Urothelium cell line (cell line): ENCODE data around the gene FOXP1.

Source experiments
- DNase-seq: peaks from one replicate; pipeline ENCODE4 v3.0.0; 2011; ENCODE audit warnings: low spot score, mixed read lengths
- FAIRE-seq: peaks from 2 replicates; lab custom pipeline; 2011; peaks lifted over from hg19 to GRCh38; lab: Jason Lieb, UNC

Gene FOXP1

GRCh38 chr3:71490692-71491091 is 92.8 kb downstream of the FOXP1 start:
- DNase-seq (no peak), FAIRE-seq (no peak)

DNA sequence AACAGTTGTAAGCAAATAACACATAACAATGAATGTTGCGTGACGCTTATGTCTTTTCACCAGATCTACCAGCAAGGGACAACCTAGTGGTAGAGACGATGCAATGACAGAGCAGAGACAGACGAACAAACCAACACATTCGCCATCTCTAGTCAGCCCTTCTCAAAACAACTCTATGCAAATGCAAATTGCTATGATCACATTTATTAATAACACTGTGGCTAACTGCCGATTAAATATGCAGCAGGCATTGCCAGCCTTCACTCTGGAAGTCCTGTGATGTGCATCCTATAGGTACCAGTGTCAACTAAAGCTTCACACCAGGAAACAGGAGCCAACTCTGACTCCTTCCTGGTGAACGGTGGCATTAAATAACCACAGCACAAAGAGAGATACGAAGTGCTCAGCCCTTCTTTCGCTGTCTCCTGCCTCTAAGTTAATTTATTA is 94.2 kb downstream of the FOXP1 start:
- FAIRE-seq, result no peak

GRCh38 chr3:71488882-71489281 is 94.6 kb downstream of the FOXP1 start:
- DNase-seq, result no peak
- FAIRE-seq, result no peak

More for the DNA sequence above, 94.2 kb downstream of the FOXP1 start:
- no peak for DNase-seq

DNA sequence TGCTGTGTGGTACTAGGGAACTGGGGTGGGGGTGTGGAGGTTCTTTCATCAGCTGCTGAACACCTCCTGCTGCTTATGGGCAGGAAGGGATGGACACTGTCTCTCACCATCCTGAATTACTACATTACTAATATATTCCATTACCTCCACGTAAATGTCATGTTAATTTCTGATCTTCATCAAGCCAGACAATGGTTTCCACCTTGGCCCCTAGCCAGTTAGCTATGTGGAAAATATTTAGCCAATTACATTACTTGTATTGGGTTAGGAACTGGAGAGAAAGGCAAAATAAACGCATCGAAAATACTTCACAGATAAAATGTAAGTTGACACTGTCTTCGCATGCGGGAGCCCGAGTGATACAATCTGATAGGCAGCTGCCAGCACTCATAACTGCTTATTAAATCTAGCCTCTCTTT is 95.1 kb downstream of the FOXP1 start:
- DNase-seq (no peak), FAIRE-seq (no peak)

- no peak for FAIRE-seq
- DNase-seq, result no peak
Measured at GRCh38 chr3:71487418-71487817, 96.1 kb downstream of the FOXP1 start.

GRCh38 chr3:71486831-71487230 is 96.7 kb downstream of the FOXP1 start:
- DNase-seq, result no peak
- no peak for FAIRE-seq

DNA sequence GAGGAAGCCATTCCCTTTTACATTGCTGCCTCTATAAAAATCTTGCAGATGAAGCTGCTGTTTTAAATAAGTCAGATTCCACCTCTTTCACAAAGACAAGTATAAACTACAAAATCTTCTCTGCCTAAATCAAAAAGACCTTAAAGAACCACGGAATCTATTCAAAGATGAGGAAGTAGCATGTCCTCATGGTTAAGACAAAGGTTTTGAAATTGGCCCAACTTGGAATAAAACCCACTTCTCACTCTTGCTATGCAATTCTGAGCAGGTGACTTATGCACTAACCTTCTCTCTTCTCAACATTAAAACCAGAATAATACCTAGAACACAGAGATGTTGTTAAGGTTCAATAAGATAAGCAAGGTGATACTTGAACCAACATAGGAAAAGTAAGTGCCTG is 97.6 kb downstream of the FOXP1 start:
- FAIRE-seq, result no peak
- DNase-seq, result no peak

DNA sequence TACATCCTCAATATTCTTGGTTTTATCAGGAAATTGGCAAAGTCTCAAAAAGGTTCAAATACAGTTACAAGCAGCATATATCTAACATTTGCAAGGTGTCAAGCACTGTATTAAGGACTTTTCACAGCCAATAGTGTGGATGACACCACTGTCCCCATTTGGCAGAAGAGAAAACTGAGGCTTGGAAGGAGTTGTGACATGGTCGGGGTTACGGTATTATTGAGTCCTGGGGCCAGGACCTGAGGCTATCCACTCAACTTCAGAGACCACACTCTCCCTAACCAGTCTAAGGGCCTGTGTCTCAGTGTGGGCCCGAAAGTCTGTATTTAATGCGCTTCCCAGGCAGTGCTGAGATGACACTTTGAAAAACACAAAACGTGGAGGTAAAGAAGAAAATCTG is 99.1 kb downstream of the FOXP1 start:
- DNase-seq (no peak), FAIRE-seq (no peak)

GRCh38 chr3:71484047-71484446 is 99.5 kb downstream of the FOXP1 start:
- DNase-seq, result no peak
- FAIRE-seq, result no peak

DNA sequence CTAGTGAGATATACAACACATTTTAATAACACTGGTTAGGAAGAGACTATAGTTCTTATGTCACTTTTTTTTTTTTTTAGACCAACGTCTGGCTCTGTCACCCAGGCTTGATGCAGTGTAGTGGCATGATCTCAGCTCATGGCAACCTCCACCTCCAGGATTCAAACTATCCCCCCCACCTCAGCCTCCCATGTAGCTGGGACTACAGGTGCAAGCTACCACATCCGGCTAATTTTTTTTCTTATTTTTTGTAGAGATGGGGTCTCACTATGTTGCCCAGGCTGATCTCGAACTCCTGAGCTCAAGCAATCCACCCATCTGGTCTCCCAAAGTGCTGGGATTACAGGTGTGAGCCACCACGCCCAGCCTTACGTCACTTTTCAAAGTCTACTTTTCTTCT is 100.8 kb downstream of the FOXP1 start:
- DNase-seq (no peak), FAIRE-seq (no peak)

DNA sequence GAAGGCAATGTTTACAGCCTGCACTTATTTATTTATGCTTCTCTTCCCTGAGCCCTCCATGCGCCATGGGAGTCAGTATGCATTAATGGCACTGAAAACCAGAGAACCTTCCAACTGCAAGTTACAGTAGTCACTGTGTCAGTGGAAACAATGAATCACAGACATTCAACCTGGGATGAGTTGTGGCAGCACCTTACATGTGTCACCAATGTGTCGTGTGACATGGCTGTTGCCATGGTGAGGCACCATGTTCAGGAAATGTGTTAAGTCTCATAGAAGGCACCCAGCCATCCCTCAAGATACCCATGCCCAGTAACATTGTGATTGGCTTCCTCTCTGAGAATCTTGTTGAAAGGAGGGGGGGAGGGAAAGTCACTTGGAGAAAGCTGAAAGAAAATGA is 105.0 kb downstream of the FOXP1 start:
- FAIRE-seq, result peak; percentile 23
- no peak for DNase-seq

- FAIRE-seq (no peak), DNase-seq (no peak)
Measured at GRCh38 chr3:71476950-71477349, 106.6 kb downstream of the FOXP1 start.

GRCh38 chr3:71469138-71469435 is 114.4 kb downstream of the FOXP1 start:
- no peak for FAIRE-seq
- DNase-seq, result no peak

DNA sequence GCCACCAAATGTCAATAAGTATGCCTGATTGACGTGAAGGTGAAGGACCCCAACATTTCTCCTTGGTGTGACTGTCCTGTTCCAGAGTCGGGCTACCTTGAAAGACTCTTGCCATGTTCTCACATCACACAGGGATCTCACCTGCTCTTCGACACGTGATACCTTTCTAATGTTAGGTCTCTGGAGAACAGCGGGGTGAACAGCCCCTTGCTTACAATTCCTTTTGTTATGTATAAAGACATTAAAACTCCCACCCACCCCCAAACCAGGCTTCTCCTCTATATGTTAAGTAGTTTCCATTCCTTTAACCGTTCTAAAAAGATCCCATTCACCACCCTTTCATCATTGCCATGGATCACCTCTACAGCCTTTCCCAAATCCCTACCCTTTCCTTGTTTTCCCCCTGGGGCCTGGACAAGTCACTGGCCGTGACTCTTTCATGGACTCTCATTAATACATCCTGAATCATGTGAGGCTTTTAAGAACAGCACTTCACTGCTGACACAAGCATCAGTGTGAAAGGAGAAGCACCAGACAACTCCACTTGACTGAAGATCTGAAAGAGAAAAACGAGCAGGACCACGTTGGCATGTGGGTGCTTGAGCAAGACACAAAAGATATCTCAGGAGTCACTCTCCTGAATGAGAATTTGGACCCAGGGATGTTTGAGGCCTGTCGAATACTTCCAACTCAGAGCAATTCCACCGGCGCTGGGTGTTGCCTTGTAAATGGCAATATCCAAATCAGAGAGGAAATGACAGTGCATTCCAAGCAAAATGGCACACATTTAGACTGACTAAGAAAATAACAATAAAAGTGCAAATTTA is 115.0 kb downstream of the FOXP1 start:
- DNase-seq, result no peak

GRCh38 chr3:71466483-71466882 is 117.0 kb downstream of the FOXP1 start:
- DNase-seq (peak; percentile 31), FAIRE-seq (no peak)

More for the DNA sequence above, 115.0 kb downstream of the FOXP1 start:
- FAIRE-seq, result no peak

GRCh38 chr3:71465371-71466036 is 118.0 kb downstream of the FOXP1 start:
- no peak for DNase-seq
- no peak for FAIRE-seq

DNA sequence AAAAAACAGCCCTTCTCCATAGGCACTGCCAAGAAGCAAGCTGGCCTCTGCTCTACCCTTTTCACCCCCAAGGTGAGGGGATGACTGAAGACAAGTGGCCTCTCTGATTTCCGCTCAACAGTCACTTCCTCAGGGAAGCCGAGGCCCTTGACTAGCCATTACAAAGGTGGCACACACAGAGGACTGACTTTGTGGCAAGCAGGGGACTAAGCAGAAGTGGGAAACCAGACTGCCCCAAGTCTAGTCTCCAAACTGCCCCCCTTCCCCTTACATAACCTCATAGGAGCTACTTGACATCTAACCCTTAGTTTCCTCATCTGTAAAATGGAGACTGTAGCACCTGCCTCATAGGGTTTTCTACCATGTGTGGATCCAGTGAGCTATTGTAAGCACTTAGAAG is 118.9 kb downstream of the FOXP1 start:
- no peak for DNase-seq
- no peak for FAIRE-seq

DNA sequence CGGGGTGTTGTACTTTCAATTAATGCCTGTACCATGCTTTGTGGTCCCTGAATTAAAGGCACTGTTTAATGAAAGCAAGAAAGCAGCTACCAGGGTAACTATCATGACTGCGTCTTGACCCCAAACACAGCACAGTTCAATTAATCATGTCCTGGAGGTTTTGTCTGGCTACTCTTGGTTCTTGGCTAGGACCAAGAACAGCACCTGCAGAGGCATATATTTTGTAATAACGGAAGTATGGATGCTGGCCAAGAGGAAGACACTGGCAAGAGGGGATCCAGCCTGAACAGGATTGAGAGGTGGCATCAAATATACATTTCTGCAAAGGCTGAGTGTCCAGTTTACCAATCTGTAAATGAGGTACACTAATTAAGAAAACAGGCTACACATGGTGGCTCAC is 119.9 kb downstream of the FOXP1 start:
- DNase-seq (no peak), FAIRE-seq (no peak)

- DNase-seq (no peak), FAIRE-seq (no peak)
Measured at GRCh38 chr3:71462586-71462985, 120.9 kb downstream of the FOXP1 start.

DNA sequence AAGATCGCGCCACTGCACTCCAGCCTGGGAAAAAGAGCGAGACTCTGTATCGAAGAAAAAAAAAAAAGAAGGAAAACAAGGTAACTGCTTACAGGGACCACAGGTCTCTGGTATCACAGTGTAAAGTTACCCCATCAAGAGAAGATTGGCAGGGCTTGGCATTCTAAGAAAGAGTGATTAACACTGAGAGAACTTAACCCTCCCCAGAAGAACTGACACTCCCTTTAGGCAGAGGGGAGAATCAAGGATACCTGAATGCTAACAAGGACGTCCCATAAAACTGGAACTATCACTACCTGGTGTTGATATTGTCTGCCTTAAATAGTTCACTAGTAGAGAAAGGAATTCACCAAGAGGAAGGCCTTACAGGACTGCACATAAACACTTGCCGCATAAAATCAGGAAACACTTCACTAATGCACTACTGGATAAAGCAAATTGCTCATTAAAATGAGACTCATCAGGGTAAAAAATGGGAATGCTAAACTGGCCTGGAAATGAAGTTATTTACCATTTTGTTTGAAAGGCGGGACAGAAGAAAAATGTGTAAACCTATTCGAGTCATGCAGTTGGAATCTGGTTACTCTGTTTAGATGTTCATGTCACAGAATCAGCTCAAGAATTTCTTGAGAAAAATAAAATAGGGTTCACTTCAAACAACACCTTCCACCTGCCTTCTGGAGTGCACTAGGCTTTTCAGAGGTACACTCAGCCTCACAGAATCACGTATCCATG is 121.6 kb downstream of the FOXP1 start:
- DNase-seq (no peak), FAIRE-seq (no peak)

GRCh38 chr3:71461114-71461513 is 122.4 kb downstream of the FOXP1 start:
- DNase-seq (no peak), FAIRE-seq (no peak)

- FAIRE-seq, result no peak
Measured at GRCh38 chr3:71458895-71459294, 124.6 kb downstream of the FOXP1 start.

More at GRCh38 chr3:71458895-71459294, 124.6 kb downstream of the FOXP1 start:
- DNase-seq, result no peak
